Fibroblast of skin of right quadriceps (primary cell): Measurements from ENCODE around the gene DIAPH1.

ENCODE experiments used
- DNase-seq: peaks from one replicate; pipeline ENCODE4 v3.0.0-alpha.2; 2013

The DIAPH1 gene

DNA sequence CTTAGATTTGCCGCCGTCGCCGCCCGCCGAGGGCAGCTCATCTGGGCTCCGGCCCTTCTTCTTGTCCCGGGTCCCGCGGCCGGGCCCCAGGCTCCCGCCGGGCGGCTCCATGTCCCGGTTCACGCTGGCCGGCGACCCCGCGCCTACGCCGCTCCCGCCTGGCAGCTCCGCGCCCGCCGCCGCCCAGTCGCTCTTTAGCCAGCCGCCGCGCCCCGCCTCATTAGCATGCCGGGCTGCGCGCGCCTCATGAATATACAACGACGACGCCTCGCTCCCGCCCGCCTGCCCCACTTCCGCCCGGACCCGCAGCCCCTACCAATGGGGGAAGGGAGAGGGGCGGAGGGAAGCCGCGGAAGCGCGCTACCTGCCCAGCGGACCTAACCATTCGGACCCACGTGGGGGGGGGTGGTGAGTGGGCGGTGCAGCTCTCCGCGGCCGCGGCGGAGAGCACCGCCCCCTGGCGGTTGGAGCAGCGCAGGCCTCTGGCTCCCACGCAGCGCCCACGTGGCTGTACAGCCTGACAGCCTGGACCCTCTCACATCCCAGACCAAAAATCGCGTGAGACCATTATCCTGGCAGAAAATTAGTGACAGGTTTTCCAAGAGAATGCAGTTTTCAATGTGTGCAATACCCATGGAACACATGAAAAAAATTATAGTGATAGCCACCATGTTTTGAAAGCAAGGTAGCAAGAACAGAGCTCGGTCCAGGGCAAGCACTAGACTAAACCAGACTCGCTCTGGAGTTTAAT, at the start of gene DIAPH1:
Gene DIAPH1 (minus strand): TSS at position 197 of the 751 bp plus-strand sequence. CDS start 86 bp downstream, at position 111.
- DNase-seq: peak; percentile 96

DNA sequence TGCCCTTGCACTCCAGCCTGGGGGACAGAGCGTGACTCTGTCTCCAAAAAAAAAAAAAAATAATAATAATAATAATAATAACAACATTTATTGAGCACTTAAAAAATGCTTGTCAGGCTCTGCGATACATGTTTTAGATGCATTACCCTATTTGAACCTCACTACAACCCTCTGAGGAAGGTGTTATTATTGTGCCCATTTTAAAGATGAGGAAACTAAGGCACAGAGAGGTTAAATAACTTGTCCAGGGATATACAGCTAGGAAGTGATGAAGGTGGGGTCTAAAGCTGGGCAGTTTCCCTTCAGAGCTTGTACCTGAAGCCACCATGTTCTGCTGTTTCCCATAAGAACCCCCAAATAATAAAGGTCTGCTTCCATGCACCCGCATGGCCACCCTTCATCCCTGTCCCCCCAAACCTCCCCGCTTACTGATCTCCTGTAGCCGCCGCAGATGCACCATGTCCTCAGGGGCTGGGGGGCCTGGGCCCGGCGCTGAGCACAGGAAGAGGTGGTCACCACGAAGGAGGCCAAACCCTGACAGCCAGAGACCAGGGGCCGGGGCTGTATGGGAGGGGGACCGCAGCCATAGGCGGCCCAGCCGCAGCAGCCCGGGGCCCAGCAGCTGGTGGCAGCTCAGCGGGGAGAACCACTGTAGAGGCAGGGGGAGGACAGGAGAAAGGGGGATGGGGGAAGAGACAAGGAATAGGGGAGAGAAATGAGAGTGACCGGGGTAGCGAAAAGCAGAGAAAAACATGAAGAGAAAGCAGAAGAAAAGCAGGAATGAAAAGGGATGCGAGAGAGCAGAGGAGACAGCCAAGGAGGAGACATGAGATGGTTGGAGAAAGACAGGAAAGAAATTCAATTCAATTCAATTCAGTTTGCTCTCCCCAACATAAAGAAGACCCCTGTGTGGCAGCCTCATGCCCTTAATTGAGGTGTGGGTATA, 47.5 kb upstream of the DIAPH1 start:
- no peak for DNase-seq

DNA sequence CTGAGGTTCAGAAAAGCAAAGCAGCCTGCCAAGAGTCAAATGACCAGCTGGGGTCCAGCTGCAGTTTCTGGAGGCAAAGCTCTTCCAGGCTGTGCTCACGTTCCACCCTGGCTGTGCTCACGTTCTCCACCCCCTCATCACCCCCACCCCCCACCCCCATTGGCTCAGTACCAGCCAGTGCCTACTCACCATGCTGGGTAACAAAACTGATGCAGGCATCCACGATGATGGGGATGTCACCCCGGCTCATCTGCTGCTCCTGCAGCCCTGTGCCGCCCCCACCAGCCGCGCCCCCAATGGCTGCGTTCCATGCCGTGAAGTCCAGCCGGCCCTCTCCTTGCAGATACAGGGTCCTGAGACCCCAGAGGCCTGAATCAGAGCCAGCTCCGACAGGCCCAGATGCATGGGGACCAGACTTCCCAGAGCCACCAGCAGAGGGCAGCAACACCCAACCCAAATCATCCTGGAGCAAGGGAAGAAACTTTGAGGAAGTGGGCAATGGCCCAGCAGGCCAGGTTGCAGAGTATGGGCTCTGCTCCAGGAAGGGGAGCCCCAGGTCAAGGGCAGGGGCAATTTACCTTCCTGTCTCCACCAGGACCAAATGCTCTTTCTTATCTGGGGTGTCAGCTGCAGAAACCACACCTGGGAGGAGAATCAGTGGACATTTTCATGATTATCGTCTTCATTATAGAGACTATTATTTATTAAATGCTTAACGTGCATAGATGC, 46.1 kb upstream of the DIAPH1 start:
- DNase-seq: peak; percentile 58

DNA sequence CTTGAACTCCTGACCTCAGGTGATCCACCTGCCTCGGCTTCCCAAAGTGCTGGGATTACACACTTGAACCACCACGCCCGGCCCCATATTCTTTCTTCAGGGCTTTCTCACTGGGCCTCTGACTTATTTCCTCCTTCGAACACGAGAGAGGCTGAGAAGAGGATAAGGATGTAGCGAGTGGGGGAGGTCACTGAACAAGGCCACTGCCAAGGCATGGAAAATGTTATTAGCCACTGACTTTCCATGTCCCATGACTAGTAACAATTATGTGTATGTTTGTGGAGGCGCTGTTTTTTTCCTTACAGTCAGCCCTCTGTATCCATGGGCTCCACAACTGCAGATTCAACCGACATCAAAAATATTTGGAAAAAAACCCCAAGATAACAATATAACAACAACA, 44.7 kb upstream of the DIAPH1 start:
- no peak for DNase-seq

DNA sequence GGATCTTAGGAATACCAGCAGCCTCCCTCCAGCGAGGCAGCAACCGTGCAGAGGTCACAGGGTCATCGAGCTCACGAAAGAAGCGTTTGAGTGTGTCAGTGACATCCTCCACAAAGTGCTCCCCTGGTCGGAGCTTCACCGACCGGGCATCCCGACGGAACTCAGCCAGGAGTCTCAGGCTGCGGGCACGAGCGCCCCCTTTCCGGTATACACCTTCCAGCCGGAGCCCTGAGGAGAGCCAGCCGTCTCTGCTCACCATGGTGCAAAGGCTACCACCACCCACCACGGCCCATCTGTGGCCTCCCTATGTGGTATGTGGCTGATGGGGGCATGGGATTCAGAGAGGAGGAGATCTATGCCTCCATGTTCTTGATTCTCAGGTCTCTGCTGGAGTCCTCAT, 43.2 kb upstream of the DIAPH1 start:
- DNase-seq: no peak

DNA sequence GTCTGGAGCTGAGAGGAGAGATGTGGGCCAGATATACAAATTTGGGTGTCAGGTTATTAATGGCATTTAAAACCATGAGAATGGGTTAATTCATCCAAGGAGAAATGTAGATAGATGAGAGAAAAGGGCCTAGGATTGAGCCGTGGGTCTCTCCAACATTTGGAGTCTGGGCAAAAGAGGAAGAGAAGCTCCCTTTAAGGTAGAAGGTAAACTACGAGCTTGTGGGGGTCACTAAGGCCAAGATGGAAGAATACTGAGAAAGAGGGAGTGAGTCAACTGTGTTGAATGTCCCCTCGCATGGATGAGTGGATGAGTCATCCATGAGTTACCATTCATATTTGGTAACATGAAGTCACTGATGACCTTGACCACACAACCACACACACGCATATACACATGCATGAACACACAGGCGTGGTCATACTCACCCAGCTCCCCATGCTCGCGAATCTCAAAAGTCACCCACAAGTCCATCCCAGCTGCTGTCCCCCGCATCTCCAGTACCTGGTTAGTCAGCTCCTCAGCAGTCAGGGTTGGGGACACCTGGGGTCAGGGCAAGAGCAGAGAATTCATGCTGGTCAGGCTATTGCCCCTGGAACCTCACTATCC, 39.2 kb upstream of the DIAPH1 start:
- DNase-seq: peak; percentile 92

DNA sequence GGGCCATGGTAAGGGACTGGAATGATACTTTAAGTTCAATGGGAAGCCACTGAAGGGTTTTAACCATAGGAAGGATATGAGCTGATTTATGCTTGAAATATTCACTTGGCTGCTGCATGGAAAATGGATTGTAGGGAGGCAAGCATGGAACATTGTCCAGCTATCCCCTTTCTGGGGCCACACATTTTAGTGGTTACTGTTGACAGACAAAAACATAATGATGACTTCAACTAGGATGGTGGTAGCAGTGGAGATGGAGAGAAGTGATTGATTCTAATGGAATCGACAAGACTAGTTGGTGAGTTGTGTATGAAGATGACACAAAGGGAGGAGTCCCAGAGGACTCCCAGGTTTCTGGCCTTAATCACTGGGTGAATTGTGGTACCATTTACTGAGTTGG, 38.6 kb upstream of the DIAPH1 start:
- no peak for DNase-seq

DNA sequence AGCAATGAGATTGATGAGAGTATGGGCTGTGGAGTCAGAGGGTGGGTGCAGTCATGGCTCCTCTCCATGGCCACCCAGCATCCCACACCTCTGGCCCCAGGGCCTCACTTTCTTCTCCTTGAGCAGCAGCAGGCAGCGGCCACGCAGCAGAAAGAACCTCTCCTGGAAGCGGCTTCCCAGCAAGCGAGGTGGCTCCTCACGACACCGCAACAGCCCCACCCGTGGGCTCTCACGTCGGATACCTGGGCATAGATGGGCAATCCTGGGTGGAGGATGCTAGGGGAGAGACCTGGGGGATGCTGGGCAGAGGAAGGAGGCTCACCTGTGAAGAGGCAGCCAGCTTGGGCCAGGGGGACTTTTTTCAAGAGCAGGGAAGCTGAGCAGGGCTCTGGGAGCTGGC, 37.6 kb upstream of the DIAPH1 start:
- no peak for DNase-seq

DNA sequence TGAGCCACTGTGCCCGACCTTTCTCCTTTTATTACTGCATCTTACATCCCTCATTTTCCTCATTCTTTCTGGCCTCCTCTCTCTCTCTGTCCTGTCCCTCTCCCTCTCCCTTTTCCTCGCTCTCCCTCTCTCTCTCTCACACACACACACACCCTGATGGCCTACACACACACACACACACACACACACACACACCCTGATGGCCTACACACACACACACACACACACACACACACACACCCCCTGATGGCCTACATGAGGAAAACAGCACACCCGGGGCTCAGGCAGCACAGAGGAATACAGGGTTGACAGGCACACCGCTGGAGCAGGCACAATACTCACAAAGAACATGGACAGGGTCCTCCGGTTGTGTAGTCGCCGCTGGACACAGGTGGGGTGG, 36.2 kb upstream of the DIAPH1 start:
- no peak for DNase-seq

DNA sequence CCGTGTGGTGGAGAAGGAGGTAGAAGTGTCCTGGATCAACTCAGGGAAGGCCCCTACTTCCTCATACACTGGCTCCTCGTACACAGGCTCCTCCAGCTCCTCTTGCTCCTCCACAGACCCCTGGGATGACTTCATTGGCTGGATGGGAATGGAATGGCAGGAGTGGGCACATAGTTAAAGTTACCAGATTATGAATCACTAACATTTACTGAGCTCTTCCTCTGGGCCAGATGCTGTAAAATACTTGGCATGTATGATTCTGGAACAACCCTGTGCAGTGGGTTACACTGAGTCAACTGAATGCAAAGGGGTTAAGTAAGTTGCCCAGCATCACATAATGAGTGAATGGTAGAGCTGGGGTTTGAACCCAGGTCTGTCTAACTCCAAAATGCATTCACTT, 35.5 kb upstream of the DIAPH1 start:
- DNase-seq: peak; percentile 90

DNA sequence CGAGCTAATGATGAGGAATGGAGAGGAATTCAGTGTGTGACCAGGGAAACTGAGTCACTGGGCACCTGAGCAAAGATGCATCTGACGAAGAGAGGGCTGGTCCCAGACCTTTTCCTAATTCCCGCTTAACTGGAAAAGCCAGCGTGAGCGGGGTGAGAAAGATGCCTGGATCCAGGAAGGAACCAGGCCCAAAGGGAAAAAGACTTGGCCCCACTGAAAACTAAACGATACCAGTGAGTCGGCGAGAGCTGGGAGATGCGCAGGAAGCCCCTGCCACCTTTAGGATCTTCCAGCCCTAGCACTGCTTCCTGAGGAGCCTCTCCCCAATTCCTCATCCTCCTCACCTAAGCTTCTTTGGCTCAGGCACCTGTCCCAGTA, 32.9 kb upstream of the DIAPH1 start:
- DNase-seq: no peak

DNA sequence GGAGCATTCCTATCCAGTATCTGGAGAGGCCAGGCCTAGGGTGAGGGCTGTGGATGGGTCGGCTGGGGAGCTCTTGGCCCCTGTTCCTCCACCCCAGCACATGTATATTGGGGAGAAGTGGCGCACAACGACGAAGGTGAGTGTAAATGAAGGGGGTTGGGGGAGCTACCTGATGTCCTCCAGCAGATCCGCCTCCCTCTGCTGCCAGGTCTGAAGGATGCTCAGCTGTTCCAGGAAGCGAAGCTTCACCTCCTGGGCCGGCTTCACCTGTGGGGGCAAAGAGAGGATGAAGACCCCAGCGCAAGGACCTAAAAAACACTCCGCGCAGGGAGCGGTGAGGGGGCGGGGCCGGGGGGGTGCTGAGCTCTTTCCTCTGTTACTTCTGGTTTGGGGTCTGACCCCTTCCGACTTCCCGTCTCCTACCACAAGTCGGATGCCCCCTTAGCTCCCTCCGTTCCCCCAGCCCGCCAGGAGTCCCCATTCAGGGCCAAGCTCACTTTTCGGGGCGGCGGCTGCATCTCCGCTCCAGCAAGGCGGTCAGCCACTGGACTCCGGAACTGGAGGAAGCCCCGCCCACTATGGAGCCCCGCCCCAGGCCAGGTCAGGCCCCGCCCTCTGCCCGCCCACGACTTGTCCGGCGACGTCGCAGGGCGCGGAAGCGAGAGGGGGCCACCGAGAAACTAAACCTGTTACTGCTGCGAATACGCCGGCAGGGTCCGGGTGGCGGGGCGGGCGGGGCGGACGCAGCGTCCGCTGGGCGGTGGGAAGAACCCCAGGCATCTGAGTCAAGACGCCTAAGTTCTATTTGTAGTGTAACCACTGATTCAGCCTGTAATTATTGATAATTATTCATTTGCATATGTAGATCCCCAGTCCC, 32.3 kb upstream of the DIAPH1 start, which contains the start of gene FCHSD1:
Gene FCHSD1 (minus strand): TSS at position 568 of the 877 bp plus-strand sequence. CDS start 50 bp downstream, at position 518.
- DNase-seq: peak; percentile 70

DNA sequence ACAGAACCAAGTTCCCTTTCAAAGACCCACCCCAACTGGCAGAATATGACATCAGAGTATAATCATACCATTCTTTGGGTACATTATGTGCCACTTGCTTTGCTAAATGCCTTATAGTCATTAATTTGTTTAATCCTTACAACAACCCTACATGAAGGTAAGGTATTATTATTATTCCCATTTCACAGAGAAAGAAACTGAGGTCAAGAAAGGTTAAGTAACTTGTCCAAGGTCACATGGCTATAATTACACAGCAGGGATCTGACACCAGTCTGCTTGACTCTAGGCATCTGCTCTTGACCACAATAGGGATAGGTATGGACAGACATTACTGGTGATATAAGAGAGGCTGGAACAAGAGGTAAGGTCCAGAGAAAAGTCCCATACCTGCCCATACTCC, 31.2 kb upstream of the DIAPH1 start:
- no peak for DNase-seq

DNA sequence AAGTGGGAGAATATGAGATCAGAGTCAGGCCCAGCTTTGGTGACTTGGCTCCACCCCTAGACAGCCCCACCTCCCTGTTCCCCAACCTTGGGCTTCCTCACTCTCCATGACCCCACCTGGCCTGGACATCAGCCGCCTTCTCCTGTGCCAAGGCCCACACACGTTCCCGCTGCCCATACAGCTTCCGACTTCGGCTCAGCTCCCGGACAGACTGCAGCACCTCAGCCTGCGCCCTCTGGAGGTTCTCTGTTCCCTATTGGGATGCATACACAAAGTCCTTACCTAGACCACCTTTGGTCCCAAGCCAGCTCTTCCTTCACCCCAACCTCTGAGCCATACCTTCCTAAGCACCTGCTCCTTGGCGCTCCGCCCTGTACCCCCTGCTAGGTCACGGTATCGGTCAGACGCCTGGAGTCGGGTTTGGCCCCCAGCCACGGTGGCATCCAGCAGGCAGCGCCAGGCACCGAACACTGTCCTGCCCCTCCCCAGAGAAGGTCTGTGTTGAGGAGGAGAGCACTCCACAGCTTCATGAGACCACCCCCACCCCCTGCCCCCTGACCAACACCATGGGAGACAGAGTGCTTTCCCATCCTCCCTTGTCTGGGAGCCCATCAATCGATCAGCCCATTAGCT, 30.4 kb upstream of the DIAPH1 start:
- no peak for DNase-seq

DNA sequence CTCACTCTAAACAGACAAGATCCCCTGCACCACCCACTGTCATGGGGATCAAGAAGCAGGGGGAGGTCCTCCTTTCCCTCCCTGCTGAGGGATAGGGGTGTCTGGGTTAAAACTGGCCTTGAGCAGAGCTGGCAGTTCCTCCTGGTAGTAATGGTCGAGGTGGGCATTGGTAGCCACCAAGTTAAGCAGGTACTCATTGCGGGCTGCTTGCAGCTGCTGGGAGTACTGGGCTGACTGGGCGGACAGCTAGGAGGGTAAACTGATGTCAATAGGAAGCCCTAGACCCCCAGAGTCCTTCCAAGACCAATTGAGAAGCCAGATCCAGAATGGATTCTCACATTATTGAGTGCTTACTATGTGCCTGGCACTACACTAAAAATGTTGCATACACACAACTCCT, 29.1 kb upstream of the DIAPH1 start:
- DNase-seq: no peak

DNA sequence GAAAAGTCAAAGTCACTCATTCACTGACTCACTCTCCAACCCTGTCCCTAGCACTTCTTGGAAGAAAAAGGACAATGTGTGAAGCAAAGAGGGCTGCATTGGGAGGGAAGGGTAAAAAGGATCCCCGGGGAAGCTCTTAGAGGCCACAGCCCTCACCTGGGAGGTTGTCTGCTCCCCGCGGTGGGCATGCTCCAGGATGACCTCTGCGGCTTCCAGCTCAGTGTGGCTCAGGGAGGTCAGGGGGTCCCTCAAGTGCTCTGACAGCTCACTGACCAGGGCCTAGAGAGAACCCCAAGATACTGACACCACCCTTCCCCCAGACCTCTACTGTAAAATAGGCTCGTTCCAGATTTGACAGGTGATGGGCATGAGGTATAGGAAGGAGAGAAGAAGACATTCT, 28.4 kb upstream of the DIAPH1 start:
- DNase-seq: no peak

DNA sequence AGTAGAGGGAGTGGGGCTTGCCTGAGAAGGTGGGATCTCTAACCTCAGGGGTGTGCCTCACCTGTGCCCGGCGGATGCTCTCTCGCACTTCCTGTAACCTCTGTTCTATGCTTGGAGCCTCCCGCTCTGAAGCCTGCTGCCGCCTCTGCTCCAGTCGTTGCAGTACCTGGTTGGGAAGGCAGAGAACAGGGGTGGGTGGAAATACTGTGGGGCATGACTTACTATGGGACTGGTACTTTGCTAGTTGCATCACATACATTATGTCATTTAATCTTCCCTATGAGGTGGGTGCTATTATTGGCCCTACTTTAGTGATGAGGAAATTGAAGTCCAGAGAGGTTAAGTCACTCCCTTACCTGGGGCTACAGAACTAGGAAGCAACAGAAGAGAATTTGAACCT, 27.2 kb upstream of the DIAPH1 start:
- DNase-seq: no peak

DNA sequence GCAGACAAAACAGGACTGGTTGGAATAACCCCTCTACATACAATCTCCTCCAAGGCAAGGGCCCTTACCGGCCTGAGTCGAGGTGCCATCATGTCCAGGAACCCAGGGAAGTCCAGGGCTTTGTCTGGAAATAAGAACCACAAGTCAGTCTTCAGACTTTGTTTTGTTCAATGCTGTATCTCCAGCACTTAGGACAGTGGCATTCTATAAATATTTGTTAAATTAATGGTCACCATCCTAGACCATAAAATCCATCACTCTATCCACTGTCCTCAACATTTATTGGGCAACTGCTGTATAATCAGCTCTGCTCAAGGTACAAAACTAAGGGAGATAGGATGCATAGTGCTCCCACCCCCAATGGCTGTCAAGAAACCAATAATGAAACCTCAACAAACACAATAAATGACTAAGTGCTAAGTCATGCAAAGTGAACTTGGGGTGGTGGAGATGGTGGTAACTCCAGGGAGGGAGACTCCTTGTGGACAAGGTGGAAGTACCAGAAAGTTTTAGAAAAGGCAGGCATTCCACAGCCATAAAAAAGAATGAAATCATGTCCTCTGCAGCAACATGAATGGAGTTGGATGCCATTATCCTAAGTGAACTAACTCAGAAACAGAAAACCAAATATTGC, 23.0 kb upstream of the DIAPH1 start:
- DNase-seq: peak; percentile 80

DNA sequence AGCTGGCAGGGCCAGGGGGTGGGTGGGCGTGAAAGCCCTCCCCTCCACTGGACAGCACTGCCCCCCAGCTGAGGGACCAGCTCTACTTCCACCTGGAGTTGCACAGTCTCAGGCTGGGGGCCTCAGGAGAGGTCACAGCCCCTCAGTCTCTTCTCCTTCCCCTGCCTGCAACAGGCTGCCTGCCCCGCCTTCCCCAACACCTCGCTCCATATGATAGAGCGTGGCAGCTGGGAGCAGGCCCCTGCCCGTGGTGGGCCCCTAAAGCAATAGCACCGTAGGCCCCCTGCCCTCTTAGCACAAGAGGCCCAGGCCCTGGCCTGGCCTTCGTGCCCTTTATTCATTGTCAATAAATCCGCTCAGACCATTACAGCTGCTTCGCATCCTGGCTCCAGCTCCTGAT, 21.9 kb upstream of the DIAPH1 start:
- no peak for DNase-seq

DNA sequence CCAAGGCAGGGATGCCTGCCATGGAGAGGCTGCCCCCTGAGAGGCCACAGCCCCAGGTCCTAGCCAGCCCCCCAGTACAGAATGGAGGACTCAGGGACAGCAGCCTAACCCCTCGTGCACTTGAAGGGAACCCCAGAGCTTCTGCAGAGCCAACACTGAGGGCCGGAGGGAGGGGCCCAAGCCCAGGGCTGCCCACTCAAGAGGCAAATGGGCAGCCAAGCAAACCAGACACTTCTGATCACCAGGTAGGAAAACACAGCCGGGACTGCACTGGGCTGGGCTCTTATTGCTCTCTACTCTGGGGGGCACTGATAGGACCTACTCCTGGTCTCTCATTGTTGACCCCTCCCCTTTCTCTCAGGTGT, 21.2 kb upstream of the DIAPH1 start:
- DNase-seq: no peak
